BLaER1 treated with 17β-estradiol and CSF1 and Interleukin-3, amounts not matched to agents 10 nM and 100 nM (cell line): ENCODE measurements around the gene WNT7A.
A peak's percentile ranks its signal among the peaks of the same experiment; 100 is the strongest.

Source experiments
- H3K27ac ChIP-seq, 11 experiments: shearing (Covaris generic); formaldehyde crosslinking; 2 replicates each; pipeline ENCODE4 v1.8.1; 2022
- H3K27me3 ChIP-seq, 11 experiments: shearing (Covaris generic); formaldehyde crosslinking; 2 replicates each; pipeline ENCODE4 v1.8.1; 2022
- H3K36me3 ChIP-seq, 11 experiments: shearing (Covaris generic); formaldehyde crosslinking; 2 replicates each; pipeline ENCODE4 v1.8.1; 2022
- H3K4me1 ChIP-seq, 10 experiments: shearing (Covaris generic); formaldehyde crosslinking; 2 replicates each; pipeline ENCODE4 v1.8.1; 2022
- H3K4me2 ChIP-seq, 11 experiments: shearing (Covaris generic); formaldehyde crosslinking; 2 replicates each; pipeline ENCODE4 v1.8.1; 2022
- H3K4me3 ChIP-seq, 10 experiments: shearing (Covaris generic); formaldehyde crosslinking; 2 replicates each; pipeline ENCODE4 v1.8.1; 2022
- H3K9ac ChIP-seq, 11 experiments: shearing (Covaris generic); formaldehyde crosslinking; 2 replicates each; pipeline ENCODE4 v1.8.1; 2022
- H3K9me3 ChIP-seq, 11 experiments: shearing (Covaris generic); formaldehyde crosslinking; replicated peaks in 1 of 11; 2 replicates each; pipeline ENCODE4 v1.8.1; 2022
- H4K20me1 ChIP-seq, 11 experiments: shearing (Covaris generic); formaldehyde crosslinking; 2 replicates each; pipeline ENCODE4 v1.8.1; 2022
- Cebpa-rat ChIP-seq, 11 experiments: shearing (Covaris generic); IDR thresholded peaks; 2 replicates each; pipeline ENCODE4 v1.8.1; 2022

The WNT7A gene

GRCh38 chr3:13879102-13879945 is 547 bp downstream of the WNT7A start:
- peaks cover 0 to 25% (median 0%) of the 10 kb centered on the region in 11 experiments; a peak in 7 of 22 replicates for H4K20me1 ChIP-seq
- H3K9ac ChIP-seq: no peak overlapping the region
- no peak for TF ChIP-seq Cebpa-rat (IDR thresholded peaks at IDR 0.05)
- no peak overlapping the region for H3K4me2 ChIP-seq
- no peaks in the 10 kb centered on the region for H3K36me3 ChIP-seq
- H3K4me3 ChIP-seq: 0 out of 20 replicates have a peak overlapping the region, but pooled peaks of 1 of the 10 experiments have one; percentile 2
- H3K9me3 ChIP-seq: peaks cover 0 to 34% (median 19%) of the 10 kb centered on the region in 11 experiments; a peak in 16 of 22 replicates
- no peak overlapping the region for H3K27ac ChIP-seq
- no peaks in the 10 kb centered on the region for H3K4me1 ChIP-seq
- H3K27me3 ChIP-seq: peaks cover 64 to 100% (median 95%) of the 10 kb centered on the region in 11 experiments

- H3K4me1 ChIP-seq: no peaks in the 10 kb centered on the region
- H3K27ac ChIP-seq: no peak overlapping the region
- H4K20me1 ChIP-seq: peaks cover 0 to 25% (median 0%) of the 10 kb centered on the region in 11 experiments; a peak in 6 of 22 replicates
- no peak overlapping the region; a peak in 1 of 22 replicates for H3K4me2 ChIP-seq
- TF ChIP-seq Cebpa-rat (IDR thresholded peaks at IDR 0.05): no peak
- H3K4me3 ChIP-seq: 0 out of 20 replicates have a peak overlapping the region, but pooled peaks of 1 of the 10 experiments have one; percentile 2
- peaks cover 0 to 34% (median 19%) of the 10 kb centered on the region in 11 experiments; a peak in 16 of 22 replicates for H3K9me3 ChIP-seq
- no peaks in the 10 kb centered on the region for H3K36me3 ChIP-seq
- no peak overlapping the region for H3K9ac ChIP-seq
- peaks cover 64 to 100% (median 91%) of the 10 kb centered on the region in 11 experiments for H3K27me3 ChIP-seq
These were observed 1.4 kb downstream of the WNT7A start for GRCh38 chr3:13878281-13879101.

GRCh38 chr3:13877911-13878280 is 2.0 kb downstream of the WNT7A start:
- no peaks in the 10 kb centered on the region for H3K4me1 ChIP-seq
- no peak overlapping the region for H3K4me3 ChIP-seq
- peaks cover 64 to 95% (median 85%) of the 10 kb centered on the region in 11 experiments for H3K27me3 ChIP-seq
- no peak overlapping the region for H3K4me2 ChIP-seq
- H3K9ac ChIP-seq: no peak overlapping the region
- H3K9me3 ChIP-seq: peaks cover 0 to 34% (median 19%) of the 10 kb centered on the region in 11 experiments; a peak in 16 of 22 replicates
- H3K27ac ChIP-seq: no peak overlapping the region
- H3K36me3 ChIP-seq: no peaks in the 10 kb centered on the region
- peaks cover 0 to 25% (median 0%) of the 10 kb centered on the region in 11 experiments; a peak in 6 of 22 replicates for H4K20me1 ChIP-seq
- no peak for TF ChIP-seq Cebpa-rat (IDR thresholded peaks at IDR 0.05)

- Histone ChIP-seq H3K4me3 (no peak overlapping the region), H3K27me3 (peaks cover 58 to 82% (median 72%) of the 10 kb centered on the region in 11 experiments), H3K9me3 (peaks cover 0 to 26% (median 13%) of the 10 kb centered on the region in 11 experiments; a peak in 15 of 22 replicates), H3K9ac (no peak overlapping the region), H3K36me3 (no peaks in the 10 kb centered on the region), H3K4me2 (no peak overlapping the region), H3K4me1 (no peaks in the 10 kb centered on the region), H3K27ac (no peak overlapping the region), H4K20me1 (peaks cover 0 to 25% (median 0%) of the 10 kb centered on the region in 11 experiments; a peak in 6 of 22 replicates)
- TF ChIP-seq Cebpa-rat (IDR thresholded peaks at IDR 0.05): no peak
These were observed 3.3 kb downstream of the WNT7A start for GRCh38 chr3:13876451-13877100.

GRCh38 chr3:13874891-13875290 is 5.0 kb downstream of the WNT7A start:
- TF ChIP-seq Cebpa-rat (IDR thresholded peaks at IDR 0.05): no peak
- H3K27me3 ChIP-seq: peaks cover 42 to 65% (median 55%) of the 10 kb centered on the region in 11 experiments

GRCh38 chr3:13873818-13874217 is 6.1 kb downstream of the WNT7A start:
- Histone ChIP-seq H3K27ac (no peak overlapping the region), H4K20me1 (peaks cover 0 to 7% (median 0%) of the 10 kb centered on the region in 11 experiments; a peak in 5 of 22 replicates), H3K27me3 (peaks cover 31 to 54% (median 44%) of the 10 kb centered on the region in 11 experiments), H3K4me3 (no peak overlapping the region), H3K4me2 (no peak overlapping the region), H3K9me3 (peaks cover 7 to 22% (median 12%) of the 10 kb centered on the region in 11 experiments; a peak in 20 of 22 replicates), H3K4me1 (no peaks in the 10 kb centered on the region), H3K9ac (no peak overlapping the region), H3K36me3 (no peaks in the 10 kb centered on the region)
- no peak for TF ChIP-seq Cebpa-rat (IDR thresholded peaks at IDR 0.05)

More at GRCh38 chr3:13874891-13875290, 5.0 kb downstream of the WNT7A start:
- no peaks in the 10 kb centered on the region for H3K4me1 ChIP-seq
- no peak overlapping the region for H3K4me3 ChIP-seq
- peaks cover 0 to 16% (median 0%) of the 10 kb centered on the region in 11 experiments; a peak in 5 of 22 replicates for H4K20me1 ChIP-seq
- no peak overlapping the region for H3K9ac ChIP-seq
- H3K27ac ChIP-seq: no peak overlapping the region
- H3K9me3 ChIP-seq: peaks cover 7 to 33% (median 19%) of the 10 kb centered on the region in 11 experiments; a peak in 20 of 22 replicates
- no peaks in the 10 kb centered on the region for H3K36me3 ChIP-seq
- H3K4me2 ChIP-seq: no peak overlapping the region

- Histone ChIP-seq H3K27me3 (peaks cover 18 to 40% (median 31%) of the 10 kb centered on the region in 11 experiments), H3K27ac (no peak overlapping the region), H3K4me3 (no peak overlapping the region), H4K20me1 (no peaks in the 10 kb centered on the region; a peak in 2 of 22 replicates), H3K4me1 (no peaks in the 10 kb centered on the region), H3K4me2 (no peak overlapping the region), H3K9me3 (peaks cover 7 to 18% (median 12%) of the 10 kb centered on the region in 11 experiments; a peak in 20 of 22 replicates), H3K9ac (no peak overlapping the region), H3K36me3 (no peaks in the 10 kb centered on the region)
- TF ChIP-seq Cebpa-rat (IDR thresholded peaks at IDR 0.05): no peak
These were observed 7.4 kb downstream of the WNT7A start for GRCh38 chr3:13872451-13872850.

- peaks cover 11 to 34% (median 24%) of the 10 kb centered on the region in 11 experiments for H3K27me3 ChIP-seq
- no peak overlapping the region for H3K4me2 ChIP-seq
- no peak overlapping the region for H3K27ac ChIP-seq
- peaks cover 7 to 18% (median 12%) of the 10 kb centered on the region in 11 experiments; a peak in 20 of 22 replicates for H3K9me3 ChIP-seq
- H3K36me3 ChIP-seq: no peaks in the 10 kb centered on the region
- no peak overlapping the region for H3K4me3 ChIP-seq
- no peaks in the 10 kb centered on the region; a peak in 2 of 22 replicates for H4K20me1 ChIP-seq
- TF ChIP-seq Cebpa-rat (IDR thresholded peaks at IDR 0.05): no peak
- H3K9ac ChIP-seq: no peak overlapping the region
- peaks cover 0 to under 1% (median 0%) of the 10 kb centered on the region in 10 experiments; a peak in 4 of 20 replicates for H3K4me1 ChIP-seq
These were observed 8.1 kb downstream of the WNT7A start for GRCh38 chr3:13871791-13872190.
